ENCODE results near the gene GRK4. TPM values are rescaled to one million over a fixed set of nuclear protein-coding genes. Genes with fewer than 3 reads are reported as not detected.
"Not testable (repeated sequence)": the region's sequence is repeated elsewhere in the genome, so short reads cannot be mapped to it uniquely, and the experiment has no call there.

GRK4 gene
- total and polyA plus RNA-seq, 2 of the 8 experiments (the other 6 are each of a cell fraction or from before 2014, with no cell fraction given), result 0.77 to 1.8 TPM

GRCh38 chr4:2922453-2923101, 40.8 kb upstream of the GRK4 start:
- H3K23me2 ChIP-seq (ENCODE audit: low read depth, low read length); H3K4ac ChIP-seq (replicated peaks; ENCODE audit: insufficient read length, low read depth, low read length); H2BK120ac ChIP-seq (replicated peaks; ENCODE audit: low read depth, low read length); H2AK5ac ChIP-seq (ENCODE audit: low read depth, low read length); H4K20me1 ChIP-seq (replicated peaks in 1 of 2; ENCODE audit: control insufficient read depth in 1 of 2, insufficient read depth in 2 of 2, low read length in 2 of 2); H3K27ac ChIP-seq (ENCODE audit: low read depth, low read length); H2AFZ ChIP-seq (ENCODE audit: low read length); H4K5ac ChIP-seq (ENCODE audit: insufficient read length, low read depth, low read length); H4K8ac ChIP-seq (ENCODE audit: extremely low read depth, insufficient read depth, low read length); H2BK20ac ChIP-seq (ENCODE audit: low read length); H3K56ac ChIP-seq (replicated peaks; ENCODE audit: insufficient read length, low read depth, low read length); H3K23ac ChIP-seq (ENCODE audit: insufficient read length); H3K14ac ChIP-seq (ENCODE audit: insufficient read length); H3K9me3 ChIP-seq (ENCODE audit: insufficient read depth in 2 of 2, low read depth in 1 of 2, low read length in 1 of 2); H2BK15ac ChIP-seq (ENCODE audit: low read length); H3K79me2 ChIP-seq (ENCODE audit: control insufficient read depth in 1 of 2, insufficient read depth in 2 of 2, low read length in 2 of 2); H3K9ac ChIP-seq (replicated peaks in 1 of 4; ENCODE audit: extremely low read depth in 1 of 4, low read depth in 3 of 4, low read length in 3 of 4); FAIRE-seq; H4K91ac ChIP-seq (replicated peaks; ENCODE audit: insufficient read length, low read length); H3K79me1 ChIP-seq (ENCODE audit: low read depth, low read length); H2BK12ac ChIP-seq (ENCODE audit: low read depth, low read length); H3K27me3 ChIP-seq (replicated peaks in 1 of 4; ENCODE audit: control insufficient read depth in 3 of 4, extremely low read depth in 1 of 4, insufficient read depth in 3 of 4, low read length in 3 of 4): not testable (repeated sequence)
- peaks cover 0 to 33% (median 5%) of the 10 kb centered on the region in 4 experiments; a peak in 6 of 8 replicates for H3K36me3 ChIP-seq (ENCODE audit: control insufficient read depth in 2 of 4, insufficient read depth in 4 of 4, low read length in 3 of 4)
- H3K4me2 ChIP-seq (ENCODE audit: insufficient read depth in 1 of 2, low read depth in 2 of 2, low read length in 2 of 2), result peak overlapping the region; percentile 37 to 42; a peak in 3 of 4 replicates
- peaks cover 3 to 14% (median 8%) of the 10 kb centered on the region in 4 experiments; a peak in 6 of 7 replicates for H3K4me1 ChIP-seq (replicated peaks in 1 of 4; ENCODE audit: control insufficient read depth in 3 of 4, insufficient read depth in 4 of 4, low read length in 3 of 4)
- POLR2A ChIA-PET (ENCODE audit: partially characterized antibody), result interaction anchor here (0.7 to 5.7 kb wide), 8 partner anchors 9 to 166 kb away, joined by 3 to 45 read pairs (median 4); partner anchors contain the start of genes ADD1 and TNIP2
- 60% methylated on average over 7 of the region's 7 CpGs; no CpG with 5 or more reads in 1 of the 2 experiments for WGBS, 2 experiments (ENCODE audit: extremely low coverage in 1 of 2, insufficient coverage in 1 of 2, insufficient read length in 1 of 2, insufficient replicate concordance in 2 of 2, low coverage in 1 of 2, low lambda C conversion rate in 2 of 2, missing lambda C conversion rate in 1 of 2)
- DNase-seq (ENCODE audit: low read depth in 1 of 2, low spot score in 2 of 2), result peak in 1 of 2 experiments; percentile 73
- H3K4me3 ChIP-seq (ENCODE audit: extremely low read depth in 1 of 4, insufficient read depth in 2 of 4, low read depth in 3 of 4, low read length in 4 of 4), result peak overlapping the region in 1 of 4 experiments; percentile 24; a peak in 2 of 8 replicates
- CTCF ChIA-PET (ENCODE audit: partially characterized antibody), result interaction anchor here (0.8 to 3.7 kb wide), 6 partner anchors 9 to 159 kb away, joined by 3 to 13 read pairs (median 4); no protein-coding TSS in a partner anchor
- TF ChIP-seq SIN3A (conservative IDR thresholded peaks at IDR 0.05 in 1 of 2, IDR thresholded peaks at IDR 0.05 in 1 of 2; ENCODE audit: low read depth in 1 of 2, low read length in 2 of 2), result 0 out of 4 replicates have a peak, but pooled peaks of 1 of the 2 experiments have one; percentile 32
- peak; percentile 58 for TF ChIP-seq YY1 (IDR thresholded peaks at IDR 0.05; ENCODE audit: low read depth, low read length)
- 0 out of 2 replicates have a peak overlapping the region, but pooled peaks have one; percentile 71 for H3K18ac ChIP-seq (ENCODE audit: extremely low read depth, low read length)
- H2BK5ac ChIP-seq (ENCODE audit: low read depth, low read length), result 0 out of 2 replicates have a peak overlapping the region, but pooled peaks have one; percentile 21
